H1 (cell line): Measurements from ENCODE around the gene YBX3. TPM values are rescaled to one million over a fixed set of nuclear protein-coding genes. Genes with fewer than 3 reads are reported as not detected.

Experiments used
- ATF2 ChIP-seq: IDR thresholded peaks from 2 replicates; pipeline ENCODE4 v1.6.1; 2012; ENCODE audit warnings: low read length, inconsistent platforms
- TBP ChIP-seq: IDR thresholded peaks from 2 replicates; pipeline ENCODE4 v1.6.1; 2011; ENCODE audit warnings: low read depth, low read length, improper control_type of control experiment
- polyA plus RNA-seq, 7 experiments: library from polyadenylated mRNA; depleted of rRNA in 3 of 7; stranded (reverse) in 5 of 7; unstranded in 2 of 7; fragments of >200 nt in 5 of 7; fragments of 200-250 nt in 2 of 7; gene quantifications; 1 replicate in 5 of 7; 2 replicates in 1 of 7; 4 replicates in 1 of 7; pipeline versions ENCODE4 v1.2.1 to v1.2.3, GENCODE V29; 2011 to 2013; ENCODE audit warnings: missing spikeins in 2 of 7, mixed read lengths in 2 of 7
- total RNA-seq: library from RNA; stranded (reverse); fragmentation: NEBNext Ultra II Directional; extraction: Animal tissue kit (Norgen Biotek cat#: 25700); gene quantifications from 2 replicates; pipeline ENCODE4 v1.2.1, GENCODE V29; 2021

The YBX3 gene
- total and polyA plus RNA-seq, 2 of the 8 experiments (the other 6 are each of a cell fraction or from before 2014, with no cell fraction given) = 83.1 to 480 TPM

GRCh38 chr12:10700581-10700980 is 22.5 kb downstream of the YBX3 start (continued):
- TF ChIP-seq TBP (no peak), ATF2 (no peak)
- TF ChIP-seq, all 59 proteins: peak for 0
